Fibroblast of the aortic adventitia (primary cell): Measurements from ENCODE around the gene TRIM36. TPM values are rescaled to one million over a fixed set of nuclear protein-coding genes. Genes with fewer than 3 reads are reported as not detected.
A peak's percentile ranks its signal among the peaks of the same experiment; 100 is the strongest.

Source experiments
- DNase-seq: peaks from one replicate; pipeline ENCODE4 v3.0.0-alpha.2; 2010; ENCODE audit warnings: low read depth
- H3K4me3 ChIP-seq: 2 replicates; pipeline ENCODE4 v1.5.1; 2011; ENCODE audit warnings: low read depth, mild to moderate bottlenecking, control low read depth, low read length, moderate library complexity
- CTCF ChIP-seq: IDR thresholded peaks from 2 replicates; pipeline ENCODE4 v1.5.1; 2011; ENCODE audit warnings: mild to moderate bottlenecking, low read length, control low read depth, inconsistent platforms; ENCODE audit not compliant: insufficient read depth
- total RNA-seq: library from RNA; depleted of rRNA; stranded (reverse); fragments of >200 nt; gene quantifications from 2 replicates; pipeline ENCODE4 v1.2.3, GENCODE V29; 2012; ENCODE audit warnings: low replicate concordance

Gene TRIM36
- total RNA-seq, 1 donor: 0.36 TPM

GRCh38 chr5:115168829-115169486 lies 750 bp downstream of the TRIM36 start:
- peak overlapping the region; percentile 81 for H3K4me3 ChIP-seq
- TF ChIP-seq CTCF: no peak
- no peak for DNase-seq

- DNase-seq: no peak
- no peak overlapping the region for H3K4me3 ChIP-seq
- TF ChIP-seq CTCF: no peak
These were observed 2.8 kb downstream of the TRIM36 start for GRCh38 chr5:115166744-115167393.

- no peak overlapping the region for H3K4me3 ChIP-seq
- no peak for TF ChIP-seq CTCF
- no peak for DNase-seq
These were observed 3.9 kb downstream of the TRIM36 start for GRCh38 chr5:115165790-115166189.

- no peak for DNase-seq
- H3K4me3 ChIP-seq: no peak overlapping the region
- no peak for TF ChIP-seq CTCF
These were observed 8.7 kb downstream of the TRIM36 start for GRCh38 chr5:115160975-115161475.

GRCh38 chr5:115151208-115151805 lies 18.4 kb downstream of the TRIM36 start:
- no peak for DNase-seq
- no peak overlapping the region for H3K4me3 ChIP-seq
- no peak for TF ChIP-seq CTCF

GRCh38 chr5:115150512-115150911 lies 19.2 kb downstream of the TRIM36 start:
- no peak for TF ChIP-seq CTCF
- DNase-seq: no peak
- no peak overlapping the region for H3K4me3 ChIP-seq
